ENCODE measurements around the gene CNDP1. TPM values are rescaled to one million over a fixed set of nuclear protein-coding genes. Genes with fewer than 3 reads are reported as not detected.
A peak's percentile ranks its signal among the peaks of the same experiment; 100 is the strongest.

The CNDP1 gene
- total RNA-seq, 4 donors from 2014 or later = not detected

- intact Hi-C loops (cut with DNase I) = loop anchor here (5.0 kb wide), 1 partner anchor 137 kb away; no protein-coding TSS in a partner anchor
- Histone ChIP-seq H3K4me3 (no peak overlapping the region), H3K27me3 (peaks cover 0 to 13% (median 0%) of the 10 kb centered on the region in 4 donors), H3K27ac (no peak overlapping the region), H3K4me1 (no peaks in the 10 kb centered on the region), H3K36me3 (no peaks in the 10 kb centered on the region), H3K9me3 (no peaks in the 10 kb centered on the region)
- no peak for TF ChIP-seq POLR2A (IDR thresholded peaks at IDR 0.05)
- no peak for TF ChIP-seq CTCF (IDR thresholded peaks at IDR 0.05)
- DNase-seq = no peak
- 45 to 47% methylated on average over 7 of the region's 7 CpGs for WGBS, 2 donors
Measured at GRCh38 chr18:74489676-74490075, 44.6 kb upstream of the CNDP1 start.

- Histone ChIP-seq H3K36me3 (no peaks in the 10 kb centered on the region), H3K4me1 (peaks cover 5 to 14% (median 8%) of the 10 kb centered on the region in 3 donors), H3K9me3 (no peaks in the 10 kb centered on the region), H3K27ac (no peak overlapping the region), H3K4me3 (no peak overlapping the region), H3K27me3 (peaks cover 0 to 9% (median 0%) of the 10 kb centered on the region in 4 donors)
- 68 to 77% methylated on average over 3 of the region's 3 CpGs for WGBS, 2 donors
- intact Hi-C loops (cut with DNase I) = loop anchor here (5.0 kb wide), 1 partner anchor 140 kb away; no protein-coding TSS in a partner anchor
- TF ChIP-seq POLR2A (IDR thresholded peaks at IDR 0.05) (no peak), CTCF (IDR thresholded peaks at IDR 0.05) (no peak)
- DNase-seq = no peak
Measured at GRCh38 chr18:74492259-74492658, 42.0 kb upstream of the CNDP1 start.

GRCh38 chr18:74493689-74494088, 40.6 kb upstream of the CNDP1 start:
- no peak for DNase-seq

GRCh38 chr18:74494514-74494913, 39.8 kb upstream of the CNDP1 start:
- H3K27ac ChIP-seq = no peak overlapping the region
- no peak overlapping the region for H3K4me3 ChIP-seq
- WGBS, 2 donors = 42 to 62% methylated on average over 1 of the region's 1 CpG
- TF ChIP-seq CTCF (IDR thresholded peaks at IDR 0.05) (no peak), POLR2A (IDR thresholded peaks at IDR 0.05) (no peak)
- intact Hi-C loops (cut with DNase I) = loop anchor here (5.0 kb wide), 1 partner anchor 142 kb away; no protein-coding TSS in a partner anchor
- peaks cover 0 to 1% (median 0%) of the 10 kb centered on the region in 4 donors for H3K27me3 ChIP-seq
- no peak for DNase-seq
- no peaks in the 10 kb centered on the region for H3K9me3 ChIP-seq
- no peaks in the 10 kb centered on the region for H3K36me3 ChIP-seq
- peaks cover 17 to 36% (median 23%) of the 10 kb centered on the region in 3 donors for H3K4me1 ChIP-seq

More at GRCh38 chr18:74493689-74494088, 40.6 kb upstream of the CNDP1 start:
- Histone ChIP-seq H3K27me3 (peaks cover 0 to 7% (median 0%) of the 10 kb centered on the region in 4 donors), H3K9me3 (no peaks in the 10 kb centered on the region), H3K27ac (no peak overlapping the region), H3K36me3 (no peaks in the 10 kb centered on the region), H3K4me3 (no peak overlapping the region), H3K4me1 (peaks cover 13 to 28% (median 18%) of the 10 kb centered on the region in 3 donors)
- TF ChIP-seq CTCF (IDR thresholded peaks at IDR 0.05) (peak; percentile 50 to 84 (median 72)), POLR2A (IDR thresholded peaks at IDR 0.05) (no peak)
- intact Hi-C loops (cut with DNase I) = loop anchor here (5.0 kb wide), 1 partner anchor 141 kb away; no protein-coding TSS in a partner anchor
- WGBS, 2 donors = 80% methylated on average over 1 of the region's 1 CpG; no CpG with 5 or more reads in 1 of the 2 donors

- Histone ChIP-seq H3K36me3 (no peaks in the 10 kb centered on the region), H3K4me1 (peaks cover 17 to 48% (median 23%) of the 10 kb centered on the region in 3 donors), H3K27me3 (no peaks in the 10 kb centered on the region), H3K27ac (peak within 1 kb of the TSS; percentile 96 to 98 (median 98)), H3K9me3 (no peaks in the 10 kb centered on the region), H3K4me3 (peak within 1 kb of the TSS; percentile 82 to 94 (median 90))
- DNase-seq = peak; percentile 93
- WGBS, 2 donors = 0% methylated on average over 16 to 40 of the region's 71 CpGs
- TF ChIP-seq CTCF (IDR thresholded peaks at IDR 0.05) (peak in 2 of 6 experiments; percentile 5 to 25), POLR2A (IDR thresholded peaks at IDR 0.05) (peak in 3 of 4 donors; percentile 64 to 94 (median 83))
- intact Hi-C loops (cut with DNase I) = no loop called here
Measured at GRCh38 chr18:74495581-74496507, 38.5 kb upstream of the CNDP1 start, which contains the start of gene CNDP2. Gene CNDP2, plus strand, starts transcription at chr18:74496363. Its CDS starts 3,611 bp downstream, at chr18:74499974.
